Mucosa of rectum (tissue), 2 donors: ENCODE measurements around the gene RAB24.

ENCODE experiments used
- H3K27ac ChIP-seq, 2 donors: one replicate each; pipeline ENCODE4 v1.7.0; 2013; ENCODE audit warnings: inconsistent platforms in 2 of 2, low read depth in 2 of 2, low read length in 2 of 2
- H3K27me3 ChIP-seq, 2 donors: one replicate each; pipeline ENCODE4 v1.7.0; 2013; ENCODE audit warnings: low read length in 2 of 2; ENCODE audit not compliant: control insufficient read depth in 2 of 2, insufficient read depth in 2 of 2
- H3K36me3 ChIP-seq, 2 donors: one replicate each; pipeline ENCODE4 v1.7.0; 2013; ENCODE audit warnings: low read length in 2 of 2; ENCODE audit not compliant: control insufficient read depth in 2 of 2, insufficient read depth in 2 of 2
- H3K4me1 ChIP-seq, 2 donors: one replicate each; pipeline ENCODE4 v1.7.0; 2013; ENCODE audit warnings: low read length in 2 of 2, mild to moderate bottlenecking in 1 of 2; ENCODE audit not compliant: control insufficient read depth in 2 of 2, insufficient read depth in 2 of 2
- H3K4me3 ChIP-seq, 2 donors: one replicate each; pipeline ENCODE4 v1.7.0; 2013; ENCODE audit warnings: low read length in 2 of 2
- H3K9ac ChIP-seq, 2 donors: one replicate each; pipeline ENCODE4 v1.7.0; 2013; ENCODE audit warnings: low read length in 2 of 2, low read depth in 1 of 2, mild to moderate bottlenecking in 1 of 2
- H3K9me3 ChIP-seq, 2 donors: one replicate each; pipeline ENCODE4 v1.7.0; 2013; ENCODE audit warnings: low read length in 2 of 2; ENCODE audit not compliant: control insufficient read depth in 2 of 2
- donor health status: healthy.
- donor health status: Normal muscosa, but diverticular disease.

Gene RAB24

GRCh38 chr5:177333420-177334154, 30.1 kb upstream of the RAB24 start:
- peaks cover 77 to 86% of the 10 kb centered on the region in 2 donors for H3K36me3 ChIP-seq

GRCh38 chr5:177332896-177333260, 29.4 kb upstream of the RAB24 start:
- Histone ChIP-seq H3K27ac (no peak overlapping the region), H3K27me3 (no peaks in the 10 kb centered on the region), H3K9ac (no peak overlapping the region), H3K4me1 (no peaks in the 10 kb centered on the region), H3K9me3 (no peaks in the 10 kb centered on the region), H3K36me3 (peaks cover 72 to 81% of the 10 kb centered on the region in 2 donors), H3K4me3 (no peak overlapping the region)

More at GRCh38 chr5:177333420-177334154, 30.1 kb upstream of the RAB24 start:
- Histone ChIP-seq H3K27ac (no peak overlapping the region), H3K4me1 (no peaks in the 10 kb centered on the region), H3K27me3 (no peaks in the 10 kb centered on the region), H3K4me3 (no peak overlapping the region), H3K9me3 (no peaks in the 10 kb centered on the region), H3K9ac (no peak overlapping the region)

- Histone ChIP-seq H3K27me3 (no peaks in the 10 kb centered on the region), H3K36me3 (peaks cover 66 to 79% of the 10 kb centered on the region in 2 donors), H3K9me3 (no peaks in the 10 kb centered on the region), H3K4me3 (no peak overlapping the region), H3K9ac (no peak overlapping the region), H3K27ac (no peak overlapping the region), H3K4me1 (no peaks in the 10 kb centered on the region)
Measured at GRCh38 chr5:177332031-177332895, 28.7 kb upstream of the RAB24 start.

- no peaks in the 10 kb centered on the region for H3K27me3 ChIP-seq
- no peak overlapping the region for H3K27ac ChIP-seq
- H3K36me3 ChIP-seq, result peaks cover 55 to 70% of the 10 kb centered on the region in 2 donors
- H3K9me3 ChIP-seq, result no peaks in the 10 kb centered on the region
- no peak overlapping the region for H3K9ac ChIP-seq
- peaks cover 0 to 2% of the 10 kb centered on the region in 2 donors for H3K4me1 ChIP-seq
- H3K4me3 ChIP-seq, result no peak overlapping the region
Measured at GRCh38 chr5:177330991-177331842, 27.7 kb upstream of the RAB24 start.

- no peaks in the 10 kb centered on the region for H3K27me3 ChIP-seq
- no peaks in the 10 kb centered on the region for H3K9me3 ChIP-seq
- H3K4me1 ChIP-seq, result peaks cover 0 to 4% of the 10 kb centered on the region in 2 donors
- no peak overlapping the region for H3K9ac ChIP-seq
- H3K4me3 ChIP-seq, result no peak overlapping the region
- H3K27ac ChIP-seq, result no peak overlapping the region
- H3K36me3 ChIP-seq, result peaks cover 42 to 57% of the 10 kb centered on the region in 2 donors
Measured at GRCh38 chr5:177329883-177330282, 26.4 kb upstream of the RAB24 start.

GRCh38 chr5:177328545-177329231, 25.2 kb upstream of the RAB24 start:
- H3K4me1 ChIP-seq, result peaks cover 0 to 4% of the 10 kb centered on the region in 2 donors
- no peaks in the 10 kb centered on the region for H3K9me3 ChIP-seq
- no peak overlapping the region for H3K4me3 ChIP-seq
- H3K27ac ChIP-seq, result no peak overlapping the region
- H3K36me3 ChIP-seq, result peaks cover 30 to 45% of the 10 kb centered on the region in 2 donors
- no peaks in the 10 kb centered on the region for H3K27me3 ChIP-seq
- H3K9ac ChIP-seq, result no peak overlapping the region

GRCh38 chr5:177327539-177328522, 24.3 kb upstream of the RAB24 start:
- Histone ChIP-seq H3K9me3 (no peaks in the 10 kb centered on the region), H3K4me3 (no peak overlapping the region), H3K9ac (no peak overlapping the region), H3K27ac (no peak overlapping the region), H3K27me3 (no peaks in the 10 kb centered on the region), H3K36me3 (peaks cover 23 to 36% of the 10 kb centered on the region in 2 donors), H3K4me1 (peaks cover 0 to 4% of the 10 kb centered on the region in 2 donors)

GRCh38 chr5:177325868-177326381, 22.4 kb upstream of the RAB24 start:
- Histone ChIP-seq H3K4me1 (peaks cover 0 to 4% of the 10 kb centered on the region in 2 donors), H3K27ac (no peak overlapping the region), H3K4me3 (no peak overlapping the region), H3K36me3 (peaks cover 14 to 20% of the 10 kb centered on the region in 2 donors), H3K9me3 (no peaks in the 10 kb centered on the region), H3K9ac (no peak overlapping the region), H3K27me3 (no peaks in the 10 kb centered on the region)
